ENCODE results near the gene FREM1. TPM values are rescaled to one million over a fixed set of nuclear protein-coding genes. Genes with fewer than 3 reads are reported as not detected.

FREM1 gene
- total RNA-seq, 1 donor from 2014 or later, result 2.4 TPM

Other genes with a start within 250 kb of the FREM1 start
- gene ZDHHC21, start 217.0 kb downstream of the FREM1 start, total RNA-seq, result 8.6 TPM
- not detected for gene CER1, start 187.7 kb downstream of the FREM1 start, total RNA-seq

Data from cardiac septum (tissue), 1 donor.